ENCODE measurements around the gene NLRP9. TPM values are rescaled to one million over a fixed set of nuclear protein-coding genes. Genes with fewer than 3 reads are reported as not detected.

NLRP9 gene
- total and polyA plus RNA-seq, 2 of the 8 experiments (the other 6 are each of a cell fraction or from before 2014, with no cell fraction given) = not detected

DNA sequence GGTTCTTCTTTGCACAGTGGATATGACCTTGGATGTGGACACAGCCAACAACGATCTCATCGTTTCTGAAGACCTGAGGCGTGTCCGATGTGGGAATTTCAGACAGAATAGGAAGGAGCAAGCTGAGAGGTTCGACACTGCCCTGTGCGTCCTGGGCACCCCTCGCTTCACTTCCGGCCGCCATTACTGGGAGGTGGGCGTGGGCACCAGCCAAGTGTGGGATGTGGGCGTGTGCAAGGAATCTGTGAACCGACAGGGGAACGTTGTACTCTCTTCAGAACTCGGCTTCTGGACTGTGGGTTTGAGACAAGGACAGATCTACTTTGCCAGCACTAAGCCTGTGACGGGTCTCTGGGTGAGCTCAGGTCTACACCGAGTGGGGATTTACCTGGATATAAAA is 40.1 kb upstream of the NLRP9 start:
- no peak for DNase-seq (ENCODE audit: low read depth in 1 of 2, low spot score in 2 of 2)
- H2BK5ac ChIP-seq (ENCODE audit: low read depth, low read length) = no peak overlapping the region
- H3K27me3 ChIP-seq (replicated peaks in 1 of 4; ENCODE audit: control insufficient read depth in 3 of 4, extremely low read depth in 1 of 4, insufficient read depth in 3 of 4, low read length in 3 of 4) = no peaks in the 10 kb centered on the region
- H3K4me3 ChIP-seq (ENCODE audit: extremely low read depth in 1 of 4, insufficient read depth in 2 of 4, low read depth in 3 of 4, low read length in 4 of 4) = no peak overlapping the region
- H3K14ac ChIP-seq (ENCODE audit: insufficient read length) = no peak overlapping the region
- no peak overlapping the region for H2BK20ac ChIP-seq (ENCODE audit: low read length)
- H3K23ac ChIP-seq (ENCODE audit: insufficient read length) = no peak overlapping the region
- no peak overlapping the region for H3K27ac ChIP-seq (ENCODE audit: low read depth, low read length)
- H3K4me2 ChIP-seq (ENCODE audit: insufficient read depth in 1 of 2, low read depth in 2 of 2, low read length in 2 of 2) = no peak overlapping the region
- H3K4ac ChIP-seq (replicated peaks; ENCODE audit: insufficient read length, low read depth, low read length) = no peak overlapping the region
- no peak overlapping the region for H2AK5ac ChIP-seq (ENCODE audit: low read depth, low read length)
- no peak for FAIRE-seq
- 82% methylated on average over 16 of the region's 16 CpGs; no CpG with 5 or more reads in 1 of the 2 experiments for WGBS, 2 experiments (ENCODE audit: extremely low coverage in 1 of 2, insufficient coverage in 1 of 2, insufficient read length in 1 of 2, insufficient replicate concordance in 2 of 2, low coverage in 1 of 2, low lambda C conversion rate in 2 of 2, missing lambda C conversion rate in 1 of 2)
- no peak overlapping the region for H3K18ac ChIP-seq (ENCODE audit: extremely low read depth, low read length)
- H2BK120ac ChIP-seq (replicated peaks; ENCODE audit: low read depth, low read length) = no peak overlapping the region
- ChIA-PET CTCF (ENCODE audit: partially characterized antibody) (no interaction called here), POLR2A (ENCODE audit: partially characterized antibody) (no interaction called here)
- no peak overlapping the region for H2BK15ac ChIP-seq (ENCODE audit: low read length)
- H4K91ac ChIP-seq (replicated peaks; ENCODE audit: insufficient read length, low read length) = no peak overlapping the region
- peaks cover 49 to 65% of the 10 kb centered on the region in 2 experiments for H3K9me3 ChIP-seq (ENCODE audit: insufficient read depth in 2 of 2, low read depth in 1 of 2, low read length in 1 of 2)
- no peak overlapping the region for H4K8ac ChIP-seq (ENCODE audit: extremely low read depth, insufficient read depth, low read length)
- H3K23me2 ChIP-seq (ENCODE audit: low read depth, low read length) = no peaks in the 10 kb centered on the region
- H2AFZ ChIP-seq (ENCODE audit: low read length) = no peak overlapping the region
- H3K79me1 ChIP-seq (ENCODE audit: low read depth, low read length) = no peaks in the 10 kb centered on the region
- no peaks in the 10 kb centered on the region for H4K20me1 ChIP-seq (replicated peaks in 1 of 2; ENCODE audit: control insufficient read depth in 1 of 2, insufficient read depth in 2 of 2, low read length in 2 of 2)
- no peaks in the 10 kb centered on the region for H3K79me2 ChIP-seq (ENCODE audit: control insufficient read depth in 1 of 2, insufficient read depth in 2 of 2, low read length in 2 of 2)
- H4K5ac ChIP-seq (ENCODE audit: insufficient read length, low read depth, low read length) = no peak overlapping the region
- no peaks in the 10 kb centered on the region for H3K4me1 ChIP-seq (replicated peaks in 1 of 4; ENCODE audit: control insufficient read depth in 3 of 4, insufficient read depth in 4 of 4, low read length in 3 of 4)
- no peak overlapping the region for H3K9ac ChIP-seq (replicated peaks in 1 of 4; ENCODE audit: extremely low read depth in 1 of 4, low read depth in 3 of 4, low read length in 3 of 4)
- H3K36me3 ChIP-seq (ENCODE audit: control insufficient read depth in 2 of 4, insufficient read depth in 4 of 4, low read length in 3 of 4) = no peaks in the 10 kb centered on the region
- no peak overlapping the region for H3K56ac ChIP-seq (replicated peaks; ENCODE audit: insufficient read length, low read depth, low read length)
- H2BK12ac ChIP-seq (ENCODE audit: low read depth, low read length) = no peak overlapping the region
- TF ChIP-seq CREB1 (IDR thresholded peaks at IDR 0.05) = no peak
- no peak for TF ChIP-seq EP300 (IDR thresholded peaks at IDR 0.05; ENCODE audit: borderline replicate concordance in 1 of 2, low read depth in 2 of 2, low read length in 2 of 2)
- TF ChIP-seq TCF12 (IDR thresholded peaks at IDR 0.05; ENCODE audit: low read depth, low read length) = no peak
- no peak for TF ChIP-seq TAF7 (optimal IDR thresholded peaks at IDR 0.05; ENCODE audit: borderline replicate concordance, low read depth, low read length)
- TF ChIP-seq RBBP5 (IDR thresholded peaks at IDR 0.05; ENCODE audit: borderline replicate concordance, low read depth, low read length) = no peak
- TF ChIP-seq GTF2F1 (IDR thresholded peaks at IDR 0.05; ENCODE audit: borderline replicate concordance, low read depth, low read length) = no peak
- TF ChIP-seq SP2 (IDR thresholded peaks at IDR 0.05; ENCODE audit: low read length) = no peak
- TF ChIP-seq KDM4A (IDR thresholded peaks at IDR 0.05; ENCODE audit: low read depth, low read length, severe bottlenecking) = no peak
- TF ChIP-seq CHD2 (IDR thresholded peaks at IDR 0.05; ENCODE audit: low read length) = no peak
- no peak for TF ChIP-seq SAP30 (IDR thresholded peaks at IDR 0.05; ENCODE audit: insufficient read depth, insufficient replicate concordance, low read length)
- no peak for TF ChIP-seq TAF1 (IDR thresholded peaks at IDR 0.05; ENCODE audit: low read depth, low read length)
- TF ChIP-seq JUND (IDR thresholded peaks at IDR 0.05; ENCODE audit: low read length) = no peak
- TF ChIP-seq CBX5 (IDR thresholded peaks at IDR 0.05; ENCODE audit: low read depth, low read length) = no peak
- no peak for TF ChIP-seq BRCA1 (IDR thresholded peaks at IDR 0.05; ENCODE audit: low read depth, low read length)
- TF ChIP-seq KDM1A (IDR thresholded peaks at IDR 0.05; ENCODE audit: borderline replicate concordance, low read length) = no peak
- TF ChIP-seq SRF (IDR thresholded peaks at IDR 0.05; ENCODE audit: low read depth, low read length) = no peak

Measured in H1 (cell line).